Urinary bladder (tissue), 4 donors: ENCODE measurements around the gene KRAS. TPM values are rescaled to one million over a fixed set of nuclear protein-coding genes. Genes with fewer than 3 reads are reported as not detected.

Experiments
- DNase-seq: peaks from one replicate; pipeline ENCODE4 v3.0.0-alpha.2; 2015; ENCODE audit errors: extremely low spot score
- H3K27ac ChIP-seq: one replicate; pipeline ENCODE4 v1.5.1; 2013; ENCODE audit warnings: low read depth, mild to moderate bottlenecking, moderate library complexity
- H3K36me3 ChIP-seq: one replicate; pipeline ENCODE4 v1.6.1; 2013; ENCODE audit warnings: mild to moderate bottlenecking, moderate library complexity; ENCODE audit not compliant: insufficient read depth
- H3K4me1 ChIP-seq: one replicate; pipeline ENCODE4 v1.6.1; 2013; ENCODE audit warnings: mild to moderate bottlenecking, moderate library complexity; ENCODE audit not compliant: insufficient read depth
- H3K4me3 ChIP-seq: one replicate; pipeline ENCODE4 v1.5.1; 2013; ENCODE audit warnings: low read depth, low read length
- WGBS: extraction: QIAGEN DNeasy Blood & Tissue Kit; methylation state at CpG from one replicate; pipeline ENCODE4 v1.1.7; 2013; 5-methylcytosine and 5-hydroxymethylcytosine counted together
- polyA plus RNA-seq: library from polyadenylated mRNA; stranded (reverse); fragments of 200-250 nt; gene quantifications from one replicate; pipeline ENCODE4 v1.2.3, GENCODE V29; 2013
- total RNA-seq: library from RNA; depleted of rRNA; stranded (reverse); fragments of >200 nt; gene quantifications from one replicate; pipeline ENCODE4 v1.2.3, GENCODE V29; 2014
- donor health status: healthy with polysubstance abuse.
- donor health status: healthy.

The KRAS gene
- total and polyA plus RNA-seq, 2 donors: 13.9 to 30.9 TPM

- Histone ChIP-seq H3K4me3 (no peak overlapping the region), H3K36me3 (no peaks in the 10 kb centered on the region), H3K27ac (no peak overlapping the region), H3K4me1 (no peaks in the 10 kb centered on the region)
- DNase-seq: no peak
- WGBS: 77% methylated on average over 2 of the region's 2 CpGs
Measured at GRCh38 chr12:25197608-25198007, 53.1 kb downstream of the KRAS start.

GRCh38 chr12:25195056-25195971, 55.4 kb downstream of the KRAS start, which contains the start of the genes DNAI7 and ETFRF1:
TSS of gene DNAI7 (minus strand) at chr12:25195160. CDS start at chr12:25195078, 82 bp downstream.
TSS of gene ETFRF1 (plus strand) at chr12:25195237. CDS start at chr12:25203957, 8,720 bp downstream.
- Histone ChIP-seq H3K27ac (peak within 1 kb of the TSS; percentile 95), H3K4me1 (no peaks in the 10 kb centered on the region), H3K4me3 (peak within 1 kb of the TSS; percentile 85), H3K36me3 (no peaks in the 10 kb centered on the region)
- under 1% methylated on average over 54 of the region's 54 CpGs for WGBS
- peak; percentile 93 for DNase-seq

- 9% methylated on average over 11 of the region's 11 CpGs for WGBS
- H3K4me1 ChIP-seq: no peaks in the 10 kb centered on the region
- H3K27ac ChIP-seq: peak overlapping the region; percentile 66
- H3K4me3 ChIP-seq: peak overlapping the region; percentile 85
- H3K36me3 ChIP-seq: no peaks in the 10 kb centered on the region
- DNase-seq: peak; percentile 5
Measured at GRCh38 chr12:25194722-25195055, 56.0 kb downstream of the KRAS start.

GRCh38 chr12:25194214-25194613, 56.5 kb downstream of the KRAS start:
- Histone ChIP-seq H3K4me3 (no peak overlapping the region), H3K27ac (no peak overlapping the region), H3K36me3 (no peaks in the 10 kb centered on the region), H3K4me1 (no peaks in the 10 kb centered on the region)
- WGBS: 33% methylated on average over 1 of the region's 1 CpG
- DNase-seq: no peak

GRCh38 chr12:25190793-25191192, 59.9 kb downstream of the KRAS start:
- 89% methylated on average over 6 of the region's 6 CpGs for WGBS
- Histone ChIP-seq H3K4me1 (no peaks in the 10 kb centered on the region), H3K36me3 (no peaks in the 10 kb centered on the region), H3K27ac (no peak overlapping the region), H3K4me3 (no peak overlapping the region)
- no peak for DNase-seq

- H3K4me1 ChIP-seq: no peaks in the 10 kb centered on the region
- no peak for DNase-seq
- no peaks in the 10 kb centered on the region for H3K36me3 ChIP-seq
- no peak overlapping the region for H3K4me3 ChIP-seq
- no peak overlapping the region for H3K27ac ChIP-seq
Measured at GRCh38 chr12:25189656-25190055, 61.1 kb downstream of the KRAS start.

GRCh38 chr12:25187781-25188180, 62.9 kb downstream of the KRAS start:
- Histone ChIP-seq H3K27ac (no peak overlapping the region), H3K36me3 (no peaks in the 10 kb centered on the region), H3K4me1 (no peaks in the 10 kb centered on the region), H3K4me3 (no peak overlapping the region)
- 71% methylated on average over 2 of the region's 2 CpGs for WGBS
- no peak for DNase-seq

GRCh38 chr12:25186788-25187402, 63.8 kb downstream of the KRAS start:
- no peaks in the 10 kb centered on the region for H3K4me1 ChIP-seq
- H3K36me3 ChIP-seq: no peaks in the 10 kb centered on the region
- no peak for DNase-seq
- H3K27ac ChIP-seq: no peak overlapping the region
- H3K4me3 ChIP-seq: no peak overlapping the region
- WGBS: 93% methylated on average over 3 of the region's 3 CpGs

GRCh38 chr12:25186038-25186787, 64.5 kb downstream of the KRAS start:
- Histone ChIP-seq H3K27ac (no peak overlapping the region), H3K4me3 (no peak overlapping the region), H3K4me1 (no peaks in the 10 kb centered on the region), H3K36me3 (no peaks in the 10 kb centered on the region)
- WGBS: 93% methylated on average over 4 of the region's 4 CpGs
- no peak for DNase-seq

- 71% methylated on average over 2 of the region's 2 CpGs for WGBS
- DNase-seq: no peak
Measured at GRCh38 chr12:25184132-25184531, 66.6 kb downstream of the KRAS start.

GRCh38 chr12:25182765-25183164, 68.0 kb downstream of the KRAS start:
- no peaks in the 10 kb centered on the region for H3K4me1 ChIP-seq
- H3K4me3 ChIP-seq: no peak overlapping the region
- no peak for DNase-seq
- no peaks in the 10 kb centered on the region for H3K36me3 ChIP-seq
- no peak overlapping the region for H3K27ac ChIP-seq
- WGBS: 74% methylated on average over 3 of the region's 3 CpGs

More at GRCh38 chr12:25184132-25184531, 66.6 kb downstream of the KRAS start:
- Histone ChIP-seq H3K4me3 (no peak overlapping the region), H3K36me3 (no peaks in the 10 kb centered on the region), H3K4me1 (no peaks in the 10 kb centered on the region), H3K27ac (no peak overlapping the region)

GRCh38 chr12:25162866-25163265, 87.9 kb downstream of the KRAS start:
- H3K4me3 ChIP-seq: no peak overlapping the region
- WGBS: 79% methylated on average over 6 of the region's 6 CpGs
- no peak overlapping the region for H3K27ac ChIP-seq
- H3K36me3 ChIP-seq: no peaks in the 10 kb centered on the region
- no peak for DNase-seq
- H3K4me1 ChIP-seq: no peaks in the 10 kb centered on the region

- no peak for DNase-seq
- no peak overlapping the region for H3K27ac ChIP-seq
- no peaks in the 10 kb centered on the region for H3K4me1 ChIP-seq
- 93% methylated on average over 4 of the region's 4 CpGs for WGBS
- H3K36me3 ChIP-seq: no peaks in the 10 kb centered on the region
- H3K4me3 ChIP-seq: no peak overlapping the region
Measured at GRCh38 chr12:25156061-25156460, 94.7 kb downstream of the KRAS start.
